GM21367 (cell line): ENCODE results near the gene MAP2K4.
"Not testable (repeated sequence)": the region's sequence is repeated elsewhere in the genome, so short reads cannot be mapped to it uniquely, and the experiment has no call there.

Source experiments
- ATAC-seq: cut with Tn5 transposase; IDR thresholded peaks from one replicate; pipeline ENCODE4 v1.9.1; 2021; ENCODE audit not compliant: unreplicated experiment

MAP2K4 gene

GRCh38 chr17:12020642-12021622 is at the start of gene MAP2K4:
TSS of gene MAP2K4 (plus strand) at chr17:12020877. CDS start at chr17:12020887, 10 bp downstream.
- ATAC-seq = peak; percentile 93

GRCh38 chr17:11972741-11973140 is 47.9 kb upstream of the MAP2K4 start:
- ATAC-seq = not testable (repeated sequence)

- no peak for ATAC-seq
Measured at GRCh38 chr17:11979795-11980194, 40.9 kb upstream of the MAP2K4 start.

GRCh38 chr17:11980813-11981212 is 39.9 kb upstream of the MAP2K4 start:
- ATAC-seq = no peak

GRCh38 chr17:11981862-11982261 is 38.8 kb upstream of the MAP2K4 start:
- ATAC-seq = no peak

- no peak for ATAC-seq
Measured at GRCh38 chr17:11986179-11986941, 34.3 kb upstream of the MAP2K4 start.

- no peak for ATAC-seq
Measured at GRCh38 chr17:11986942-11987329, 33.7 kb upstream of the MAP2K4 start.

- ATAC-seq = no peak
Measured at GRCh38 chr17:11990363-11990983, 30.2 kb upstream of the MAP2K4 start.

GRCh38 chr17:11991461-11991860 is 29.2 kb upstream of the MAP2K4 start:
- no peak for ATAC-seq

- peak; percentile 35 for ATAC-seq
Measured at GRCh38 chr17:11996722-11997146, 23.9 kb upstream of the MAP2K4 start.

- ATAC-seq = peak; percentile 95
Measured at GRCh38 chr17:11997147-11997971, 23.3 kb upstream of the MAP2K4 start, which contains the start of gene ZNF18. TSS of gene ZNF18 (minus strand) at chr17:11997475. CDS start at chr17:11992829, 4,646 bp downstream.

GRCh38 chr17:11997972-11998233 is 22.8 kb upstream of the MAP2K4 start:
- ATAC-seq = no peak

- no peak for ATAC-seq
Measured at GRCh38 chr17:11999696-12000095, 21.0 kb upstream of the MAP2K4 start.

GRCh38 chr17:12007466-12007865 is 13.2 kb upstream of the MAP2K4 start:
- ATAC-seq = no peak

GRCh38 chr17:12021623-12022140 is 1.0 kb downstream of the MAP2K4 start:
- no peak for ATAC-seq

- ATAC-seq = no peak
Measured at GRCh38 chr17:12022310-12022709, 1.6 kb downstream of the MAP2K4 start.

GRCh38 chr17:12024327-12024726 is 3.6 kb downstream of the MAP2K4 start:
- ATAC-seq = no peak

GRCh38 chr17:12027658-12028057 is 7.0 kb downstream of the MAP2K4 start:
- no peak for ATAC-seq

GRCh38 chr17:12028611-12029010 is 7.9 kb downstream of the MAP2K4 start:
- no peak for ATAC-seq

- no peak for ATAC-seq
Measured at GRCh38 chr17:12034538-12034937, 13.9 kb downstream of the MAP2K4 start.
